Measurements from ENCODE around the gene FRS3. TPM values are rescaled to one million over a fixed set of nuclear protein-coding genes. Genes with fewer than 3 reads are reported as not detected.

Gene FRS3
- total RNA-seq, 2 donors from 2014 or later = 2.6 to 5.3 TPM

DNA sequence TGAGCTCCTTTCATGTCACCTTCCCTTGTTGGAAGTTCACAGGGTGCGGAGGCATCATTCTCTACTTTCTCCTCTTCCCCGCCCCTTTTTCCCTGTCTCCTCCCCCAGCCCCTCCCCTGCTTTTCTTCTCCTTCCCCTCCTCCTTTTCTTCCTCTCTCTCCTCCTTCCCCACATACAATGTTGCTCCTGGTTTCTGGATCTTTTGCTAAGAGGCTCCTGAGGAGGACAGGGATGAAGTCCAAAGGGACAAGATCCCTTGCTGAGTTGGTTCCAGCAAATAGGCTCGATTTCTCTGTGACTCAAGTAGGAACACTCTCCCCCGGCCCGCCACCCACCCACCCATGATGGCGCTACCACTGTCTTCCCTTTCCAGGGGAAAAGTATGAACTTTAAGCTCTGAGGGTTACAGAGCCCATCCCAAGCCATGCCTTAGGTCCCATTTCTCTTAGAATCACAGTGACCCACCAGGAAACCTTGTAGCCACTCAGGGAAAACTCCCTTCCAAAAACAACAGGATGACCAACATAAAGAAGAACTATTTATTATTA, 43.4 kb downstream of the FRS3 start:
- Histone ChIP-seq H3K4me1 (peaks cover 19% of the 10 kb centered on the region), H3K36me3 (replicated peaks in 1 of 2; ENCODE audit: insufficient read depth in 1 of 2, low read depth in 2 of 2) (no peaks in the 10 kb centered on the region), H3K4me3 (no peak overlapping the region), H3K9me3 (no peaks in the 10 kb centered on the region), H3K27ac (no peak overlapping the region), H3K27me3 (no peaks in the 10 kb centered on the region)
- TF ChIP-seq, protein P1, sequence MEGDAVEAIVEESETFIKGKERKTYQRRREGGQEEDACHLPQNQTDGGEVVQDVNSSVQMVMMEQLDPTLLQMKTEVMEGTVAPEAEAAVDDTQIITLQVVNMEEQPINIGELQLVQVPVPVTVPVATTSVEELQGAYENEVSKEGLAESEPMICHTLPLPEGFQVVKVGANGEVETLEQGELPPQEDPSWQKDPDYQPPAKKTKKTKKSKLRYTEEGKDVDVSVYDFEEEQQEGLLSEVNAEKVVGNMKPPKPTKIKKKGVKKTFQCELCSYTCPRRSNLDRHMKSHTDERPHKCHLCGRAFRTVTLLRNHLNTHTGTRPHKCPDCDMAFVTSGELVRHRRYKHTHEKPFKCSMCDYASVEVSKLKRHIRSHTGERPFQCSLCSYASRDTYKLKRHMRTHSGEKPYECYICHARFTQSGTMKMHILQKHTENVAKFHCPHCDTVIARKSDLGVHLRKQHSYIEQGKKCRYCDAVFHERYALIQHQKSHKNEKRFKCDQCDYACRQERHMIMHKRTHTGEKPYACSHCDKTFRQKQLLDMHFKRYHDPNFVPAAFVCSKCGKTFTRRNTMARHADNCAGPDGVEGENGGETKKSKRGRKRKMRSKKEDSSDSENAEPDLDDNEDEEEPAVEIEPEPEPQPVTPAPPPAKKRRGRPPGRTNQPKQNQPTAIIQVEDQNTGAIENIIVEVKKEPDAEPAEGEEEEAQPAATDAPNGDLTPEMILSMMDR (IDR thresholded peaks at IDR 0.05) = no peak
- TF ChIP-seq POLR2A (IDR thresholded peaks at IDR 0.05) = no peak
- ATAC-seq (no peak), DNase-seq (no peak)
- intact Hi-C loops (cut with DNase I) = no loop called here
- WGBS, 2 donors = 49 to 67% methylated on average over 6 of the region's 6 CpGs

GRCh38 chr6:41735427-41736185, 44.1 kb downstream of the FRS3 start, which contains the start of gene TFEB:
TFEB (minus strand) TSS chr6:41735608; CDS start chr6:41691213, 44,395 bp downstream.
- Histone ChIP-seq H3K36me3 (replicated peaks in 1 of 2; ENCODE audit: insufficient read depth in 1 of 2, low read depth in 2 of 2) (no peaks in the 10 kb centered on the region), H3K4me1 (peaks cover 19% of the 10 kb centered on the region), H3K27me3 (no peaks in the 10 kb centered on the region), H3K4me3 (peak within 1 kb of the TSS; percentile 86 to 91), H3K27ac (peak within 1 kb of the TSS; percentile 79 to 93 (median 86)), H3K9me3 (no peaks in the 10 kb centered on the region)
- DNase-seq (peak; percentile 95 to 96 (median 96)), ATAC-seq (peak; percentile 90)
- WGBS, 2 donors = 6 to 34% methylated on average over 8 to 47 of the region's 50 CpGs
- TF ChIP-seq, protein P1 (IDR thresholded peaks at IDR 0.05) = peak; percentile 81 to 99 (median 96)
- peak in 1 of 3 donors; percentile 17 for TF ChIP-seq POLR2A (IDR thresholded peaks at IDR 0.05)
- intact Hi-C loops (cut with DNase I) = no loop called here

DNA sequence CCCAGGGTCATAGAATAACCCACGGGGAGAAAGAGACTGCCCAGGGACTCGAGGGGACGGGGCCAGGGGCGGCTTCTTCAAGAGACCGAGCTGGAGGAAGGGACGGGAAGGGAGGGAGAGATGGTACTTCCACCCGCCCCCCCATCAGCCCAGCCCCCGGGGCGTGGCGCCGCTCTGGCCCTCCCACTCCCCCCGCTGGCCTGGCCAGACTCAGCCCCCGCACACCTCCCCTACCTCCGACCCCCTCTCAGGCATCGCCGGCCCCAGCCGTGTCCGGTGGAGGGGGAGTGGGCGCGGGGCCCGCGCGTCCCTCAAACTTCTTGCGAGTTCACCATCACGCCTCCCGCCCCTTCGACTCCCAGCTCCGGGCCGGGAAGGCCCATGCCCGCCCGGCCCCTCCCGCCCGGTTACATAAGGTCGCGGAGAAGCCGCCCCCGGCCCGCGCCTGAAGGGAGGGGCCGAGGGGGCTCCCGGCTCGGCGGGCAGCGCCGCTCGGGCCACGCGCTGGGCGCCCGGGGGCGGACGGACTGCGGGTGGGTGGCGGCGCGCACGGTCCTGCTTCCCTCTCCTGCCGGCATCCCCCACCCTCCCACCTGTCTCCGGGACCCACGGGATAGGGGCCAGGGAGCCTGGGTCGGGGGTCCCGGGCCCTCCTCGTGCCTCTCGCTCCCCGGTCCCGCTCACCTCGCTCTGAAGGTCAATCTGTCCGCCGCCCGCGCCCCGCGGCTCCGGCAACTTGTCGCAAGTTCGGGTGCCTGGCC, 44.9 kb downstream of the FRS3 start:
- peaks cover 19% of the 10 kb centered on the region for H3K4me1 ChIP-seq
- H3K36me3 ChIP-seq (replicated peaks in 1 of 2; ENCODE audit: insufficient read depth in 1 of 2, low read depth in 2 of 2) = no peaks in the 10 kb centered on the region
- peak overlapping the region; percentile 79 to 93 (median 86) for H3K27ac ChIP-seq
- intact Hi-C loops (cut with DNase I) = no loop called here
- WGBS, 2 donors = 1 to 4% methylated on average over 6 to 53 of the region's 76 CpGs
- no peaks in the 10 kb centered on the region for H3K9me3 ChIP-seq
- ATAC-seq (peak; percentile 57), DNase-seq (peak; percentile 64 to 77 (median 72))
- TF ChIP-seq, protein P1 (IDR thresholded peaks at IDR 0.05) = no peak
- TF ChIP-seq POLR2A (IDR thresholded peaks at IDR 0.05) = peak in 2 of 3 donors; percentile 25 to 33
- H3K27me3 ChIP-seq = no peaks in the 10 kb centered on the region
- peak overlapping the region; percentile 86 to 91 for H3K4me3 ChIP-seq

DNA sequence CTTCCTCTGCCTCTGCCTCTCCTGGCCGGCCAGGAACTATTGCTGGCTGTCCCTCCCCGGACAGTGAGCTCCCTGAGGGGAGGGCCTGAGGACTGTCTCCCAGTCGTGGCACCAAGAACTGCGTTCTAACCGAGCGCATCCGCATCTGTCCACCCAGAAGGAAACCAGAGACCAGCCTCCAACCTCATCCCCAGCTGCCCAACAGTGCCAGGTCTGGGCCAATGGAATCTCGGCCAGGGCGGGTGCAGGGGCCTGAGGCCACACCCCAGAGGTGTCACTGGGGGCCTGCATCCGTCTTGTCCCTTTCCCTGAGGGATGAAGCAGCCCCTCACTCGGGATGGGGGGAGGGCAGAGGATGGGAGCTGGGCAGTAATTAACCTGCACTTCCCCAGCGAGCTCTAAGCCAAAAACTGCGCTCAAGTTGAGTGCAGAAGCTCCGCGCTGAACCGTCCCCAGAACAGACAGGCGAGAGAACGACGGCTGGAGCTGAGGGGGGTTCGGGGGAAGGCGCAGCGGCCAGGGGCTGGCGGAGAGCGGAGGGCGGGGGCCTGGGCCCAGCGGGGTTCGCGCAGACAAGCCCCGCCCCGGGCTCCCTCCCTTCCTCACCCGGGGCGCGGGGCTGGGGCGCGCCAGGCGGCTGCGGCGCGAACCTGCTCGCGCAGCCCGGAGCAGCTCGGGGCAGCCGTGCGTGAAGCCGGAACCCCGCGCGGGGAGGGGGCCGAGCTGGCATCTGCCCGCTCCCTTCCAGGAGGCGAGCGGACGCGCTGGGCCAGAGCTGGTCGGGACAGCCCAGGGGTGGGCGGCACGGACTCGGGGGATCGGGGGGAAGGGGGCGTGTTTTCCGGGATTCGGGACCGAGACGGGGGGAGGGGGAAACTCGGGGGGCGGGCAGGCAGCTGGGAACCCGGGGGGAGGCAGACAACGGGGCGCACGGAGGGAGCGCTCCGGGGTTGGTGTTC, 45.7 kb downstream of the FRS3 start:
- no peaks in the 10 kb centered on the region for H3K27me3 ChIP-seq
- ATAC-seq = peak; percentile 54
- H3K36me3 ChIP-seq (replicated peaks in 1 of 2; ENCODE audit: insufficient read depth in 1 of 2, low read depth in 2 of 2) = no peaks in the 10 kb centered on the region
- 2% methylated on average over 26 to 69 of the region's 73 CpGs for WGBS, 2 donors
- peak overlapping the region; percentile 86 to 91 for H3K4me3 ChIP-seq
- peaks cover 19% of the 10 kb centered on the region for H3K4me1 ChIP-seq
- DNase-seq = peak; percentile 54 to 72 (median 68)
- peak overlapping the region; percentile 79 to 93 (median 86) for H3K27ac ChIP-seq
- no peaks in the 10 kb centered on the region for H3K9me3 ChIP-seq
- intact Hi-C loops (cut with DNase I) = no loop called here
- TF ChIP-seq, protein P1 (IDR thresholded peaks at IDR 0.05) = no peak
- peak; percentile 11 to 52 (median 34) for TF ChIP-seq POLR2A (IDR thresholded peaks at IDR 0.05)
